Central memory CD8-positive, alpha-beta T cell (primary cell): ENCODE results near the gene ZBTB11.
A peak's percentile ranks its signal among the peaks of the same experiment; 100 is the strongest.
"Not testable (repeated sequence)": the region's sequence is repeated elsewhere in the genome, so short reads cannot be mapped to it uniquely, and the experiment has no call there.

Source experiments
- ATAC-seq: fragments of 150-1000 bp; cut with Tn5 transposase; replicated peaks from 2 replicates; pipeline ENCODE4 v1.10.0; 2022; ENCODE audit warnings: mild to moderate bottlenecking, moderate FRiP score, moderate number of reproducible peaks; ENCODE audit not compliant: poor library complexity, severe bottlenecking; ENCODE audit errors: extremely low read depth
- DNase-seq, 2 donors: peaks; one replicate each; pipeline ENCODE4 v3.0.0; 2021; ENCODE audit warnings: low spot score in 2 of 2
- H3K27ac Mint-ChIP-seq: one replicate; pipeline ENCODE4 v1.8.0; 2022; ENCODE audit warnings: low read depth, mild to moderate bottlenecking, moderate library complexity, mixed read lengths
- H3K27me3 Mint-ChIP-seq: one replicate; pipeline ENCODE4 v1.8.0; 2022; ENCODE audit warnings: mixed read lengths
- H3K36me3 Mint-ChIP-seq: one replicate; pipeline ENCODE4 v1.8.0; 2022; ENCODE audit warnings: mild to moderate bottlenecking, moderate library complexity, mixed read lengths; ENCODE audit not compliant: insufficient read depth
- H3K4me1 Mint-ChIP-seq: one replicate; pipeline ENCODE4 v1.8.0; 2022; ENCODE audit warnings: mixed read lengths
- H3K4me3 Mint-ChIP-seq: one replicate; pipeline ENCODE4 v1.8.0; 2022; ENCODE audit warnings: mild to moderate bottlenecking, moderate library complexity, mixed read lengths
- H3K9me3 Mint-ChIP-seq: one replicate; pipeline ENCODE4 v1.8.0; 2022; ENCODE audit warnings: mixed read lengths

Gene ZBTB11

GRCh38 chr3:101702726-101703125, 25.8 kb upstream of the ZBTB11 start:
- ATAC-seq (no peak), DNase-seq (no peak)
- Mint-ChIP-seq H3K27ac (no peak overlapping the region), H3K36me3 (no peaks in the 10 kb centered on the region), H3K4me3 (no peak overlapping the region), H3K9me3 (no peaks in the 10 kb centered on the region), H3K4me1 (no peaks in the 10 kb centered on the region), H3K27me3 (no peaks in the 10 kb centered on the region)

GRCh38 chr3:101701696-101702634, 25.0 kb upstream of the ZBTB11 start:
- no peaks in the 10 kb centered on the region for H3K4me1 Mint-ChIP-seq
- no peak overlapping the region for H3K27ac Mint-ChIP-seq
- no peaks in the 10 kb centered on the region for H3K36me3 Mint-ChIP-seq
- H3K27me3 Mint-ChIP-seq = no peaks in the 10 kb centered on the region
- H3K9me3 Mint-ChIP-seq = no peaks in the 10 kb centered on the region
- DNase-seq = no peak
- H3K4me3 Mint-ChIP-seq = no peak overlapping the region
- no peak for ATAC-seq

GRCh38 chr3:101695779-101696372, 18.9 kb upstream of the ZBTB11 start:
- no peaks in the 10 kb centered on the region for H3K36me3 Mint-ChIP-seq
- DNase-seq = peak in 1 of 2 donors; percentile 33
- no peaks in the 10 kb centered on the region for H3K27me3 Mint-ChIP-seq
- ATAC-seq = no peak
- no peaks in the 10 kb centered on the region for H3K4me1 Mint-ChIP-seq
- no peaks in the 10 kb centered on the region for H3K9me3 Mint-ChIP-seq
- H3K27ac Mint-ChIP-seq = no peak overlapping the region
- no peak overlapping the region for H3K4me3 Mint-ChIP-seq

GRCh38 chr3:101694836-101695235, 17.9 kb upstream of the ZBTB11 start:
- H3K27me3 Mint-ChIP-seq, H3K36me3 Mint-ChIP-seq, H3K4me1 Mint-ChIP-seq, H3K4me3 Mint-ChIP-seq, H3K27ac Mint-ChIP-seq, H3K9me3 Mint-ChIP-seq, DNase-seq, ATAC-seq: not testable (repeated sequence)

- ATAC-seq (peak; percentile 72), DNase-seq (peak in 1 of 2 donors; percentile 32)
- not testable (repeated sequence) for H3K27me3 Mint-ChIP-seq, H3K36me3 Mint-ChIP-seq, H3K27ac Mint-ChIP-seq, H3K4me1 Mint-ChIP-seq, H3K9me3 Mint-ChIP-seq, H3K4me3 Mint-ChIP-seq
These were observed 16.6 kb upstream of the ZBTB11 start for GRCh38 chr3:101693540-101693939.

- H3K9me3 Mint-ChIP-seq, H3K36me3 Mint-ChIP-seq, DNase-seq, H3K27ac Mint-ChIP-seq, ATAC-seq, H3K4me3 Mint-ChIP-seq, H3K27me3 Mint-ChIP-seq: not testable (repeated sequence)
- H3K4me1 Mint-ChIP-seq = peaks cover 13% of the 10 kb centered on the region
These were observed 15.0 kb upstream of the ZBTB11 start for GRCh38 chr3:101691685-101692671.

- no peak overlapping the region for H3K27ac Mint-ChIP-seq
- H3K4me1 Mint-ChIP-seq = peaks cover 16% of the 10 kb centered on the region
- no peaks in the 10 kb centered on the region for H3K9me3 Mint-ChIP-seq
- DNase-seq (no peak), ATAC-seq (no peak)
- H3K27me3 Mint-ChIP-seq = no peaks in the 10 kb centered on the region
- H3K36me3 Mint-ChIP-seq = peaks cover 15% of the 10 kb centered on the region
- H3K4me3 Mint-ChIP-seq = no peak overlapping the region
These were observed 14.0 kb upstream of the ZBTB11 start for GRCh38 chr3:101690972-101691371.

- no peak for DNase-seq
- Mint-ChIP-seq H3K27me3 (no peaks in the 10 kb centered on the region), H3K27ac (no peak overlapping the region), H3K36me3 (peaks cover 30% of the 10 kb centered on the region), H3K4me1 (peaks cover 31% of the 10 kb centered on the region), H3K9me3 (no peaks in the 10 kb centered on the region), H3K4me3 (no peak overlapping the region)
- ATAC-seq = no peak
These were observed 12.4 kb upstream of the ZBTB11 start for GRCh38 chr3:101689286-101689685.

- Mint-ChIP-seq H3K9me3 (no peaks in the 10 kb centered on the region), H3K4me3 (peak overlapping the region; percentile 97), H3K36me3 (peaks cover 47% of the 10 kb centered on the region), H3K27ac (peak overlapping the region; percentile 96), H3K4me1 (peaks cover 31% of the 10 kb centered on the region), H3K27me3 (no peaks in the 10 kb centered on the region)
- ATAC-seq (no peak), DNase-seq (no peak)
These were observed 10.4 kb upstream of the ZBTB11 start for GRCh38 chr3:101687142-101687931.

GRCh38 chr3:101685870-101686307, 9.0 kb upstream of the ZBTB11 start:
- H3K36me3 Mint-ChIP-seq = peaks cover 60% of the 10 kb centered on the region
- H3K4me3 Mint-ChIP-seq = peak overlapping the region; percentile 97
- peaks cover 37% of the 10 kb centered on the region for H3K4me1 Mint-ChIP-seq
- DNase-seq = no peak
- no peaks in the 10 kb centered on the region for H3K9me3 Mint-ChIP-seq
- peak overlapping the region; percentile 96 for H3K27ac Mint-ChIP-seq
- peak; percentile 14 for ATAC-seq
- H3K27me3 Mint-ChIP-seq = no peaks in the 10 kb centered on the region

- H3K27ac Mint-ChIP-seq = peak overlapping the region; percentile 96
- H3K27me3 Mint-ChIP-seq = no peaks in the 10 kb centered on the region
- ATAC-seq = no peak
- DNase-seq = no peak
- peak overlapping the region; percentile 97 for H3K4me3 Mint-ChIP-seq
- no peaks in the 10 kb centered on the region for H3K9me3 Mint-ChIP-seq
- H3K4me1 Mint-ChIP-seq = peaks cover 38% of the 10 kb centered on the region
- peaks cover 66% of the 10 kb centered on the region for H3K36me3 Mint-ChIP-seq
These were observed 8.1 kb upstream of the ZBTB11 start for GRCh38 chr3:101685050-101685400.

GRCh38 chr3:101680466-101680865, 3.5 kb upstream of the ZBTB11 start:
- no peak for DNase-seq
- Mint-ChIP-seq H3K4me3 (no peak overlapping the region), H3K27me3 (no peaks in the 10 kb centered on the region), H3K9me3 (no peaks in the 10 kb centered on the region), H3K36me3 (peaks cover 59% of the 10 kb centered on the region), H3K27ac (peak overlapping the region; percentile 3), H3K4me1 (peaks cover 31% of the 10 kb centered on the region)
- no peak for ATAC-seq
